A549 (cell line): ENCODE measurements around the gene OCIAD2.

Experiments
- POLR2A ChIP-seq: IDR thresholded peaks from 2 replicates; pipeline ENCODE4 v1.6.1; 2012; ENCODE audit warnings: mild to moderate bottlenecking, low read length
- REST ChIP-seq: fragments of 200-600 bp; sonication (generic); IDR thresholded peaks from 2 replicates; pipeline ENCODE4 v1.6.1; 2016; ENCODE audit warnings: antibody characterized with exemption, mild to moderate bottlenecking, moderate library complexity

DNA sequence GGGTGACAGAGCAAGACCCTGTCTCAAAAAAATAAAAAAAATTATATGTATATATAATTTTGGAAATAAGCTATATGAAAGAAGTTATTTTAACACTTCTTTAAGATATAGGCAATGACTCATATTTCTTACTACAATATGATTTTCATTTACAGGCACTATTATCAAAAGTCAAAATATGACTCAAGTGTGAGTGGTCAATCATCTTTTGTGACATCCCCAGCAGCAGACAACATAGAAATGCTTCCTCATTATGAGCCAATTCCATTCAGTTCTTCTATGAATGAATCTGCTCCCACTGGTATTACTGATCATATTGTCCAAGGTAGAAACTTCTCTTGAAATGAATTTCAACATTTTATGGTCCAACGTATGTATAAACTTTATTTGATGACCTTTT lies 54.9 kb downstream of the OCIAD2 start:
- no peak for TF ChIP-seq POLR2A
- TF ChIP-seq REST: no peak
